Panc1 (cell line): Measurements from ENCODE around the gene RFTN1. TPM values are rescaled to one million over a fixed set of nuclear protein-coding genes. Genes with fewer than 3 reads are reported as not detected.

Experiments used
- ATAC-seq: fragments of 200-7000 bp; cut with Tn5 transposase; 2 replicates; pipeline ENCODE4 v1.9.1; 2020; ENCODE audit warnings: mild to moderate bottlenecking, moderate library complexity
- BruUV-seq: library from RNA; stranded (reverse); fragments of 400-500 nt; replicated peaks from 2 replicates; lab custom pipeline; 2021; lab: Mats Ljungman, UMichigan
- CTCF ChIA-PET: fragments of 300-600 bp; sonication (Branson Sonifier 250); formaldehyde crosslinking; loops from one replicate; lab custom pipeline; 2022; ENCODE audit warnings: antibody characterized with exemption; lab: Charles Lee
- POLR2A ChIA-PET: fragments of 300-600 bp; sonication (Branson Sonifier 250); formaldehyde crosslinking; loops from one replicate; lab custom pipeline; 2022; ENCODE audit warnings: antibody characterized with exemption; lab: Charles Lee
- DNase-seq: peaks from one replicate; pipeline ENCODE4 v3.0.0-alpha.2; 2010; ENCODE audit warnings: low read depth, low spot score
- H3K27ac ChIP-seq: 2 replicates; pipeline ENCODE4 v1.5.1; 2011; ENCODE audit warnings: mild to moderate bottlenecking, low read length, inconsistent platforms
- H3K27me3 ChIP-seq: fragments of 200-500 bp; sonication (Bioruptor generic); 2 replicates; pipeline ENCODE4 v1.6.0; 2014; ENCODE audit warnings: low read length, inconsistent platforms; ENCODE audit not compliant: control insufficient read depth, insufficient read depth
- H3K36me3 ChIP-seq: fragments of 200-500 bp; sonication (Bioruptor generic); 2 replicates; pipeline ENCODE4 v1.5.1; 2014; ENCODE audit warnings: inconsistent platforms, mild to moderate bottlenecking, low read length, moderate library complexity; ENCODE audit not compliant: control insufficient read depth, insufficient read depth
- H3K4me1 ChIP-seq: 2 replicates; pipeline ENCODE4 v1.5.1; 2011; ENCODE audit warnings: inconsistent platforms, mild to moderate bottlenecking, low read length, moderate library complexity; ENCODE audit not compliant: control insufficient read depth, insufficient read depth
- H3K4me3 ChIP-seq, 2 experiments: 2 replicates each; pipeline ENCODE4 v1.5.1; 2011 to 2012; ENCODE audit warnings: low read depth in 2 of 2, low read length in 2 of 2, mild to moderate bottlenecking in 2 of 2, inconsistent platforms in 1 of 2, moderate library complexity in 1 of 2
- H3K9me3 ChIP-seq: fragments of 200-500 bp; sonication (Bioruptor generic); 2 replicates; pipeline ENCODE4 v1.5.1; 2014; ENCODE audit warnings: low read depth, mild to moderate bottlenecking, inconsistent platforms, low read length, moderate library complexity; ENCODE audit not compliant: control insufficient read depth, insufficient read depth
- POLR2AphosphoS5 ChIP-seq: IDR thresholded peaks from 2 replicates; pipeline ENCODE4 v1.6.1; 2012; ENCODE audit warnings: mild to moderate bottlenecking, low read depth, low read length, moderate library complexity
- REST ChIP-seq, 2 experiments: IDR thresholded peaks; 2 replicates each; pipeline ENCODE4 v1.6.1; 2011 to 2012; ENCODE audit warnings: low read depth in 2 of 2, control low read depth in 1 of 2, low read length in 1 of 2, mild to moderate bottlenecking in 1 of 2, moderate library complexity in 1 of 2; ENCODE audit not compliant: insufficient read depth in 1 of 2
- SIN3A ChIP-seq: IDR thresholded peaks from 2 replicates; pipeline ENCODE4 v1.6.1; 2012; ENCODE audit warnings: low read depth, mild to moderate bottlenecking, low read length, moderate library complexity, borderline replicate concordance; ENCODE audit not compliant: insufficient read depth
- TCF7L2 ChIP-seq: IDR thresholded peaks from 2 replicates; pipeline ENCODE4 v1.6.1; 2011; ENCODE audit warnings: mild to moderate bottlenecking, low read depth, low read length, inconsistent platforms
- in situ Hi-C: cut with HindIII; loops from 2 replicates; pipeline ENCODE4 v1.10.0; 2016; ENCODE audit warnings: low sequenced_read_pairs, low pct_unique_long_range_greater_than_20kb
- intact Hi-C: fragments of 100-400 bp; cut with micrococcal nuclease; formaldehyde crosslinking; loops from one replicate; pipeline ENCODE4 v1.10.0; 2022; ENCODE audit not compliant: unreplicated experiment
- total RNA-seq: library from RNA; stranded (reverse); gene quantifications from one replicate; pipeline ENCODE4 v1.2.1, GENCODE V29; 2021; ENCODE audit not compliant: unreplicated experiment
- TF ChIP-seq, protein P1 (sequence below): fragments of 450-650 bp; IDR thresholded peaks from 2 replicates; pipeline ENCODE4 v1.5.1; 2017; ENCODE audit warnings: mild to moderate bottlenecking

The RFTN1 gene
- total RNA-seq, 1 experiment from 2014 or later = 0.90 TPM

GRCh38 chr3:16444344-16444743 lies 69.2 kb downstream of the RFTN1 start:
- intact Hi-C loops = no loop called here
- TF ChIP-seq POLR2AphosphoS5 (no peak), SIN3A (no peak), TCF7L2 (no peak), REST (IDR thresholded peaks at IDR 0.05; ENCODE audit: insufficient read depth in 1 of 2, low read depth in 2 of 2, low read length in 1 of 2) (no peak)
- TF ChIP-seq, protein P1, sequence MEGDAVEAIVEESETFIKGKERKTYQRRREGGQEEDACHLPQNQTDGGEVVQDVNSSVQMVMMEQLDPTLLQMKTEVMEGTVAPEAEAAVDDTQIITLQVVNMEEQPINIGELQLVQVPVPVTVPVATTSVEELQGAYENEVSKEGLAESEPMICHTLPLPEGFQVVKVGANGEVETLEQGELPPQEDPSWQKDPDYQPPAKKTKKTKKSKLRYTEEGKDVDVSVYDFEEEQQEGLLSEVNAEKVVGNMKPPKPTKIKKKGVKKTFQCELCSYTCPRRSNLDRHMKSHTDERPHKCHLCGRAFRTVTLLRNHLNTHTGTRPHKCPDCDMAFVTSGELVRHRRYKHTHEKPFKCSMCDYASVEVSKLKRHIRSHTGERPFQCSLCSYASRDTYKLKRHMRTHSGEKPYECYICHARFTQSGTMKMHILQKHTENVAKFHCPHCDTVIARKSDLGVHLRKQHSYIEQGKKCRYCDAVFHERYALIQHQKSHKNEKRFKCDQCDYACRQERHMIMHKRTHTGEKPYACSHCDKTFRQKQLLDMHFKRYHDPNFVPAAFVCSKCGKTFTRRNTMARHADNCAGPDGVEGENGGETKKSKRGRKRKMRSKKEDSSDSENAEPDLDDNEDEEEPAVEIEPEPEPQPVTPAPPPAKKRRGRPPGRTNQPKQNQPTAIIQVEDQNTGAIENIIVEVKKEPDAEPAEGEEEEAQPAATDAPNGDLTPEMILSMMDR = no peak
- in situ Hi-C loops = no loop called here
- no peak overlapping the region for H3K27ac ChIP-seq
- no TSS peak for BruUV-seq
- POLR2A ChIA-PET = no interaction called here
- CTCF ChIA-PET = no interaction called here
- no peak for DNase-seq
- no peak overlapping the region for H3K4me3 ChIP-seq
- no peaks in the 10 kb centered on the region for H3K36me3 ChIP-seq
- no peaks in the 10 kb centered on the region for H3K4me1 ChIP-seq
- no peaks in the 10 kb centered on the region for H3K9me3 ChIP-seq
- no peak for ATAC-seq
- H3K27me3 ChIP-seq = no peaks in the 10 kb centered on the region

DNA sequence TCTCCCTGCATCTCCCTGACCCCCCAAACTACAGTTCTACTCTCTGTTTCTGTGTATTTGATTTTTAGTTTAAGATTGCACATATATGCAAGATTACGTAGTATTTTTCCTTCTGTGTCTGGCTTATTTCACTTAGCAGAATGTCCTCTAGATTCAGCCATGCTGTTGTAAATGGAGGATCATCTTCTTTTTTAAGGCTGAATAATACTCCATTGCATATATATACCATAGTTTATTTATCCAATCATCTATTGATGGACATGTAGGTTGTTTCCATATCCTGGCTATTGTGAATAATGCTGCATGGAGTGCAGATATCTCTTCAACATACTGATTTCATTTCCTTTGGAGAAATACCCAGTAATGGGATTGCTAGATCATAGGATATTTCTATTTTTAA lies 70.8 kb downstream of the RFTN1 start:
- Histone ChIP-seq H3K36me3 (no peaks in the 10 kb centered on the region), H3K9me3 (no peaks in the 10 kb centered on the region), H3K27ac (no peak overlapping the region), H3K4me3 (no peak overlapping the region), H3K27me3 (no peaks in the 10 kb centered on the region), H3K4me1 (no peaks in the 10 kb centered on the region)
- no TSS peak for BruUV-seq
- TF ChIP-seq REST (IDR thresholded peaks at IDR 0.05; ENCODE audit: insufficient read depth in 1 of 2, low read depth in 2 of 2, low read length in 1 of 2) (no peak), POLR2AphosphoS5 (no peak), SIN3A (no peak), TCF7L2 (no peak)
- TF ChIP-seq, protein P1 = no peak
- no peak for DNase-seq
- in situ Hi-C loops (no loop called here), intact Hi-C loops (no loop called here)
- no peak for ATAC-seq
- POLR2A ChIA-PET = no interaction called here
- CTCF ChIA-PET = no interaction called here
